NCI-H187 treated with DMSO at 0.1 percent for 48 hours (cell line): ENCODE results near the gene CD24.
A peak's percentile ranks its signal among the peaks of the same experiment; 100 is the strongest.
"Not testable (repeated sequence)": the region's sequence is repeated elsewhere in the genome, so short reads cannot be mapped to it uniquely, and the experiment has no call there.

ENCODE experiments used
- DNase-seq: peaks from one replicate; lab custom pipeline; 2025; lab: John Stamatoyannopoulos, UW

CD24 gene

DNA sequence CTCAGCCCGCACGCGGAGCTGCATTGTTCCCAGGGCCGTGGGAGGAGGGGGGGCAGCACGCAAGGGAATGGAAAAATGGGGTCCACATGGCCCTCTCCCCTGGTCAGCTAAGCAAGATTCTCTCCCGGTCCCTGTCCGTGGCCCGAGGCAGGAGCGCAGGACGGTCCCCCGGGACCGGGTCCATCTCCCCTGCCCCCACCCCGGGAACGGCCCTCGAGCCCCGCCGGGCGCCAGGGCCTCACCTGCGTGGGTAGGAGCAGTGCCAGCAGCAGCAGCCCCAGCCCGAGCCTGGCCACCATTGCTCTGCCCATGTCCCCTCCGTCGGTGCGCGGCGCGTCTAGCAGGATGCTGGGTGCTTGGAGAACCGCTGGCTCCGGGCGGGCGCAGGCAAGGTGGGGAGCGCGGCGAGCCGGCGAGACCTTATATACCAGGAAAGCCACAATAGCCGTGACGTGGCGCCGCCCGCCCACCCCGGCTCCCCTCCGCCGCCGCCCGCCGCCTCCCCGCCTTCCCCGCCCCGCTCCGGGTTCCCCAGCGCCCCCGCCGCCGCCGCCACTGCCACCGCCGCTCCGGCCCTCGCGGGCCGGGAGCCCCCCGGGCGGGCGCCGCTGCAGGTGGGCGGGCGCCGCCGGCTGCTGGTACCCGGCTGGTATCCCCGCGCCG lies at the start of gene CD24:
TSS of gene CD24 (minus strand) at position 394 of the 663 bp plus-strand sequence. CDS start at position 311, 83 bp downstream.
- DNase-seq = peak; percentile 26

DNA sequence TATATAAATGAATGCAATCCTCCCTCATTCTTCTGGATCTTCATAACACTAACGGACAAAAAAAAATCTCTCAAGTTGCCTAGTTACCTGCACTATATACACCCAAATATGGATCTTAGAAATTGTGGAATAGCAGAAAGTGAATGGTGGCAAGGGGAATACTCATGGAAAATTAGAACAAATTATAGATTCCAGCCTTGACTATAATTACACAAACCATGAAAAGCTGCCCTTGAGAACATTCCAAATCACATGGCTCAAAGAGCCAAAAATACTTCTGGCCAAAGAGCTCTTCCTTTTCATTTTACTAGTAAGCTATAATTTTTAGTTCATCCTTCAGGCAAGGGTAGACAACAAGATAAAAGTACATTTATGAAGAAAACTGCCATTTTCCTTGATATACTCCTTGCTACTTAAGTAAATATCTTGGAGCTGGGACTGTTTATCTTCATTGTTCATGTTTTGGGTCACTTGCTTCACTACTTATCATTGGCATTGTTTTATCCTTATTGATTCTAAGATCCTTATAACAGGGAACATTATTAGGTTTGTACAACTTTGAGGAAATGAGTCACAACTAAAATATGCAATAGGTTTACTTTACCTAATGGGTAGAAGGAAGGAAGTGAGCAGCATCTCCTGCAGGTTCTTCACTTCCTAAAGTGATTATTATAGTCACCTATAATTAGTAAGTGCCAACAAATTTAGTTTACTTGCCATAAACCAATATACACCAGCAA lies 47.1 kb upstream of the CD24 start:
- no peak for DNase-seq

DNA sequence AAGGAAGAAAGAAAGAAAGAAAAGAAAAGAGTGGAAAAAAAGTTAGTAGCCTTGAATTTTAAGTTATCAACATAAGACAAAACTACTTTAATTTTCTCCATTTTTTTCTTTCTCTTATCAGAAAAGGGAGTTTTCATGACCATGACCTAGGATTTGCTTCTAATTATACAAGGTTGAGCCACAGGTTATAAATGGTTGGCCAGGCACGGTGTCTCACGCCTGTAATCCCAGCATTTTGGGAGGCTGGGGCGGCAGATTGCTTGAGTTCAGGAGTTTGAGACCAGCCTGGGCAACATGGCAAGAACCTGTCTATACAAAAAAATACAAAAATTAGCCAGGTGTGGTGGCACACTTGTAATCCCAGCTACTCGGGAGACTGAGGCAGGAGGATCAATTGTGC lies 45.7 kb upstream of the CD24 start:
- no peak for DNase-seq

DNA sequence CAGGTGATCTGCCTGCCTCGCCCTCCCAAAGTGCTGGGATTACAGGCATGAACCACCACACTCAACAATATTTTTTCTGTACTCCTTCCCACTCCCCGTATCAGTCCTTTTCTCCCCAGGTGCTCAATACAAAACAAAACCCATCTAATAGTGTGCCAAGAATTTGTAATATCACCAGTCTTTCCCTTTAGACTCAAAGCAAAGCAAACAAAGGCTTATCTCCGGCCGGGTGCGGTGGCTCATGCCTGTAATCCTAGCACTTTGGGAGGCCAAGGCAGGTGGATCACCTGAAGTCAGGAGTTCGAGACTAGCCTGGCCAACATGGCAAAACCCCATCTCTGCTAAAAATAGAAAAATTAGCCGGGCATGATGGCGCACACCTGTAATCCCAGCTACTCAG lies 45.1 kb upstream of the CD24 start:
- DNase-seq = not testable (repeated sequence)

- no peak for DNase-seq
Observed at GRCh38 chr6:107019047-107019446, 44.5 kb upstream of the CD24 start.

DNA sequence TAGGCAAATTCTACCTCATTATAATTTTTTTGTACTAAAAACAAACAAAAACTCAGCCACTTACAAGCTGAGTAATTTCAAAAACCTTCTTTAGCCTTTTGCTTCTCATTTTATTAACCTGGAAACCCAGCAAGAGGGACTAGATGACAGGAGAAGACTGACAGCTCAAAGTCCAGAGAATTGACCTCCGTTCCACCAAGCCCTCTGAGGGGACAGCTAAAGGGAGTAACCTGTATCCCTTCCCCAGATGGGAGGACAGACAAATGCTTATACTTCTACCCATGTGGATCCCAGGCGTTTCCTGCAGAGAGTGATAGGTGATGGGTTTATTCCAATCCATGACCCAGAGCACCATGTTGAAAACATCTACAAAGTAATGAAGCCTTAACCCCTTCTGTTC lies 35.0 kb upstream of the CD24 start:
- no peak for DNase-seq

- DNase-seq = peak; percentile 12
Observed at GRCh38 chr6:106997392-106998158, 23.0 kb upstream of the CD24 start.

DNA sequence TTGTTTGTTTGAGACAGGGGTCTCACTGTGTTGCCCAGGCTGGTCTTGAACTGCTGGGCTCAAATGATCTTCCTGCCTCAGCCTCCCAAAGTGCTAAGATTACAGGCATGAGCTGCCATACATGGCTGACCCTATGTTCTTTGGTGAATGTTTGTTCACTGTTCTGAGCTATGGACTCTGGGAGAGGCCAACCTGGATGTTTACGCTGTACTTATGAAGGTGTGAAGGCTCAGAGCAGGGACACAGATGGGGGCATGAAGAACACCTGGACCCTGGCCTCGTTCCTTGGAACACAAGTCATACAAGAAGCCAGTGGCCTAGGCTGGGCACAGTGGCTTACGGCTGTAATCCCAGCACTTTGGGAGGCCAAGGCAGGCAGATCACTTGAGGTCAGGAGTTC lies 21.1 kb upstream of the CD24 start:
- no peak for DNase-seq

GRCh38 chr6:106989737-106990136 lies 15.2 kb upstream of the CD24 start:
- not testable (repeated sequence) for DNase-seq

DNA sequence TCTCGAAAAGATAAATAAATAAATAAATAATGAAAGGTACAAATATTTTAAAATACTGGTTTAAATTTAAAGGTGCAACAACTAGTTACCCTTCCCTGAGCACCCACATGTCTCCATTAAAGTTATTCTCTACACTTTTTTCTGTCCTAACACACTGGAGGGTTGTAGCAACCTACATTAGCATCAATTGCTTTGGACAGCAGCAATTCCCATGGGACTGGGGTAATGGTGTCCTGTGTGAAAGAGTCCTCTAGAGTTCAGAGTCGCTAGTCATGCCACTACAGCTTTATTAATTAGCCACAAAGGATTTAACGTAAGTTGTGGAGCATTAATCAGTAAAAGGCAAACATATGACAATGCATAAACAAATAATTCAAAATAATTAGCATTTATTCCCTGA lies 14.1 kb upstream of the CD24 start:
- DNase-seq = no peak

- DNase-seq = no peak
Observed at GRCh38 chr6:106981926-106982325, 7.4 kb upstream of the CD24 start.

DNA sequence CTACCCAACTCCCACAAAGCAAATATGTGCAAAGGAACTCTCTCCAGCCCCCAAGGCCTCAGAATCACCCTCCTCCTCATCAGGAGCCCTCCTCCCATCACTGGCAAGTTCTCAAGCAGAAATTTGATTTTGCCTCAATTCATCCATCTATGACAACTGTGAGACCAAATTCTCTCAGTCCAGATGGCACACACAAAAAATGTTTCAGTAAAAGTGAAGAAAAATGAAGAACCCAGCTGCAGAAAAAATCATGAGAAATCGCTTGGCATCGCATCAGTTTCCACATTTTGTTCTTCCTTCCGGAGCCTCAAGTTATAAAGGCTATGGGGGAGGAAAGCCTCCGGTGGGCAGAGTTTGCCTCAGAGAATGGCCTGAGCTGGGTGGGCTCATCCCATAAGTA lies 6.4 kb upstream of the CD24 start:
- DNase-seq = no peak

DNA sequence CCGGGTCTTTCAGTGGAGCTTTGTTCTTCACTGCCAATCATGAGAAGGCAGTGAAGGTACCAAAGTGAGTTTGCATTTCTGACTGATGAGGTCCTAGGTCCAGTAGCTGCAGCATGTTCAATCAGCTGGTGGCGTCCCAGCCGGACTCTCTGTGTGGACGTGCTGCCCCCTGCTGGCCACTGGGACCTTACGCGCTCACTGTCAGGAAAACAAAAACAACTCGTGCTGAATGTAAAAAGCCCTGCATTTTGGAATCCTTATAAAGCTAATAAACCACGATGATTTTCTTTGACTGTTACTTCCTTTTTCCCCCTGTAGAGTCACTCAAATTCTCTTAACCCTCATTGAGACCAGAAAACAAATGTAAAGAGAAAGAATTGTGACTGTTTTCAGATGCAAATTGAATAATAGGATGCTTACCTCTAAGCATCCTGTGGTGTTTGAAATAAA lies 4.9 kb upstream of the CD24 start:
- peak; percentile 10 for DNase-seq

DNA sequence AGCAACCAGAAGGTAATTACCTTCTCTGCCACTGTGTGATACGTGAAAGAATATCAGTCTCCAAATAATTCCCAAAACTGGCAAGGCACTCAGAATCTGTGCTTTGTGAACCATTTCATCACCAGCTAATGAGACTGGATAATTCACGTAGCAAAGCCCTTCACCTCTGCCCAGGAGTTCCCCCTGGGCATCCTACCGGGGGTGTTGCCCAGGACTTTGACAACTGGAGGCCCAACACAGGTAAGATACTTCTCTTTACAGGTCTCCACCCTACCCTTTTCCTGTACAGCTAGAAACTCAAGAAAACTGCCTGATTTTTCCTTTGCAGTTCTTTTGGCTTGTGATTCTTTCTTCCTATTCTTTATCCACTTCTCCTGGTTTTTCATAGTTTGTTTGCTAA lies 2.7 kb upstream of the CD24 start:
- no peak for DNase-seq

DNA sequence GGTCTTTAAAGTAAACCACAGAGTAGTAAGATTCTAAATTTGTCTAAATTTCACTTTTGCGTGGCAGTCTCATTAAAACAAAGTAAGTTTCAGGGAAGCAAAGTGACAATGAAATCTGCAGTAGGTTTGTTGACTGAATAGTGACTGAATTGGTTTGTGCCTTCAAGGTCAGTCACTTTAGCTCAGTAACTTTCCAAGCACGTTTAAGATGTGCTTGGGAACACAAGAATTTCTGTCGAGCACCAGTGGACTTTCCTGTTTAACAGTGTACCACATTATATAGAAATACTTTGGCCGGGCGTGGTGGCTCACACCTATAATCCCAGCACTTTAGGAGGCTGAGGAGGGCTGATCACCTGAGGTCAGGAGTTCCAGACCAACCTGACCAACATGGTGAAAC lies 1.7 kb upstream of the CD24 start:
- DNase-seq = no peak

DNA sequence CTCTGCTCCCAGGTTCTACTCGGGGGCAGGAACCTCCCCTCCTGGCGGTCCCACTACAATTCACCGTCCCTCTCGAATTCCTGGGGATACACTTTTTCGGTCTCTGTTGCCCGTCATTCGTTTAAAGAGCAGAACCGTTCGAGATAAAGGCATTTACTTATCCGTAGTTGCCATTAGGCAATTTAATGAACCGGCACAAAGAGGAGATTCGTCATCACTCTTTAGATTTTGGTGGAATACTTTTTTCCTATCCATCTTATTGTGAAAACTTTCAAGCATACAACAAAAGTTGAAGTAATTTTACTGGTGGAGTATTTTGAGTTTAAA lies 1.2 kb upstream of the CD24 start:
- DNase-seq = no peak

DNA sequence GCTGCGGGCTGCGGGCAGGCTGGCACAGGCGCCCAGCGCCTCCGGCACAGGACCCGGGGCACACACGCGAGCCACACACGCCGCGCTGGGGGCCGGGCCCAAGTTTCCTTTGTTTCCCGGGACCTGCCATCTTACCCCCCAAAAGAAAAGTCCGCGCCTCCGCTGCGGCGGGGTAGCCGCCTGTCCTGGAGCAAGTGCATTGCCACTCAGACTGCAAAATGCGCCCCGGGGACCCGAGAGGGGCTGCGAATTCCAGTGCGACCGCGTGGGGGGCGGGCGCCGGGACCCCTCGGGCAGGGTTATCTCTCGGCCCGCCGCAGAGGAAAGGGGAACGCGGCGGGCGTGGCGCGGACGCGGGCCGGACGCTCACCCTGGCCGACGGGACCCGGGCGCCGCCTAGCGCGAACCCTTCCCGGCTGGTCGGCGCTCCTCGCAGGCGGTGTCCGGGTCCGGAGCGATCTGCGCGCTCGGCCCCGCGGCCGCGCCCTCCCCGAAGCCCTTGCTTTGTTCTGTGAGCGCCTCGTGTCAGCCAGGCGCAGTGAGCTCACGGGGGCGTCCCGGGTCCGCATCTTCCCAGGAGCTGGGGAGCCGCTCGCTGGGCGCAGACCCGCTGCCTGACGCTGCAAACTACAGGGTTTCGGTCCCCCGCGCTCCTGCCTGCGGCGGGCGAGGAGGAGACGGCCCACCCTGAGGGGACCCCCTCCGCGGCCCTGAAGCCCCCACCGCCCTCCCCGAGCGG lies 639 bp upstream of the CD24 start:
- DNase-seq = no peak

- no peak for DNase-seq
Observed at GRCh38 chr6:106973836-106974335, 643 bp downstream of the CD24 start.

GRCh38 chr6:106973018-106973835 lies 1.3 kb downstream of the CD24 start:
- DNase-seq = no peak

- DNase-seq = peak; percentile 36
Observed at GRCh38 chr6:106972500-106972899, 2.0 kb downstream of the CD24 start.

- DNase-seq = not testable (repeated sequence)
Observed at GRCh38 chr6:106970769-106971168, 3.8 kb downstream of the CD24 start.
